ENCODE data around the gene TRIM62.

DNA sequence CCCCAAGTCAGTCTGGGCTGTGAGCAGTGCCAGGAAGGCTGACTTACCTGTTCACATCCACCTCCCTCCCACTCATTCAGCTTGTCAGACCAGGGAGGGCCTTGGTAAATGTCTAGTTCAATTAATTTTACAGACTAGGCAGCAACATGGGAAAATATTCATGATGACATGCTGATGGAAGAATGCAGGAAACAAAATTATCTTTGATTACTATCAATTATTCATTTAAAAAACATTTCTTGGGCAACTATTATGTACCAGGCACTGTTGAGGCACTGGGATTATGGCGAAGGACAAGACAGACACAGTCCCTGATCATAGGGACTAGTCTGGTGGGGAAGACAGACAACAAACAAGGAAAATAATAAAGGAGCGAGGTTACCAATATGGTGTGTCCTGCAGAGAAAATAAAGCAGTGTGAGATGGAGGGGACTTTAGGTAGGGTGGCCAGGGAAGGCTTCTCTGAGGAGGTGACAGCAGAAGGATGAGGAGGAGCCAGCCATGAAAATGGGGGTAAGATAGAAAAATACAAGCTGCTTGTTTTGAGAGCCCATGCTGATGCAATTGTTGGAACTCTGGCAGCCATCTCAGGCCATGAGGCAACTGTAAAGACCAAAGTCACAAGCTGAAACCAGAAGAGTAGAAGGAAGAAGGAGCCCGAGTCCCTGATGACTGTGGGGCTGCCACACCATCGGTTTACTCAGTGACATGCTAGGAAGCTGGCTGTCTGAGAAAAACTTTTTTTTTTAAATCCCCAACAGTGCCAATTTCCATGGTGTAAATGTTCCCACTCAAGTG lies 14.0 kb downstream of the TRIM62 start:
- TF ChIP-seq, protein P1, sequence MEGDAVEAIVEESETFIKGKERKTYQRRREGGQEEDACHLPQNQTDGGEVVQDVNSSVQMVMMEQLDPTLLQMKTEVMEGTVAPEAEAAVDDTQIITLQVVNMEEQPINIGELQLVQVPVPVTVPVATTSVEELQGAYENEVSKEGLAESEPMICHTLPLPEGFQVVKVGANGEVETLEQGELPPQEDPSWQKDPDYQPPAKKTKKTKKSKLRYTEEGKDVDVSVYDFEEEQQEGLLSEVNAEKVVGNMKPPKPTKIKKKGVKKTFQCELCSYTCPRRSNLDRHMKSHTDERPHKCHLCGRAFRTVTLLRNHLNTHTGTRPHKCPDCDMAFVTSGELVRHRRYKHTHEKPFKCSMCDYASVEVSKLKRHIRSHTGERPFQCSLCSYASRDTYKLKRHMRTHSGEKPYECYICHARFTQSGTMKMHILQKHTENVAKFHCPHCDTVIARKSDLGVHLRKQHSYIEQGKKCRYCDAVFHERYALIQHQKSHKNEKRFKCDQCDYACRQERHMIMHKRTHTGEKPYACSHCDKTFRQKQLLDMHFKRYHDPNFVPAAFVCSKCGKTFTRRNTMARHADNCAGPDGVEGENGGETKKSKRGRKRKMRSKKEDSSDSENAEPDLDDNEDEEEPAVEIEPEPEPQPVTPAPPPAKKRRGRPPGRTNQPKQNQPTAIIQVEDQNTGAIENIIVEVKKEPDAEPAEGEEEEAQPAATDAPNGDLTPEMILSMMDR (IDR thresholded peaks at IDR 0.05), result no peak
- no peak for TF ChIP-seq POLR2A (IDR thresholded peaks at IDR 0.05)
- no peak for TF ChIP-seq POLR2AphosphoS5 (IDR thresholded peaks at IDR 0.05)

Data from gastroesophageal sphincter (tissue), 3 donors.